Measurements from ENCODE around the gene TRAPPC5.

The TRAPPC5 gene

DNA sequence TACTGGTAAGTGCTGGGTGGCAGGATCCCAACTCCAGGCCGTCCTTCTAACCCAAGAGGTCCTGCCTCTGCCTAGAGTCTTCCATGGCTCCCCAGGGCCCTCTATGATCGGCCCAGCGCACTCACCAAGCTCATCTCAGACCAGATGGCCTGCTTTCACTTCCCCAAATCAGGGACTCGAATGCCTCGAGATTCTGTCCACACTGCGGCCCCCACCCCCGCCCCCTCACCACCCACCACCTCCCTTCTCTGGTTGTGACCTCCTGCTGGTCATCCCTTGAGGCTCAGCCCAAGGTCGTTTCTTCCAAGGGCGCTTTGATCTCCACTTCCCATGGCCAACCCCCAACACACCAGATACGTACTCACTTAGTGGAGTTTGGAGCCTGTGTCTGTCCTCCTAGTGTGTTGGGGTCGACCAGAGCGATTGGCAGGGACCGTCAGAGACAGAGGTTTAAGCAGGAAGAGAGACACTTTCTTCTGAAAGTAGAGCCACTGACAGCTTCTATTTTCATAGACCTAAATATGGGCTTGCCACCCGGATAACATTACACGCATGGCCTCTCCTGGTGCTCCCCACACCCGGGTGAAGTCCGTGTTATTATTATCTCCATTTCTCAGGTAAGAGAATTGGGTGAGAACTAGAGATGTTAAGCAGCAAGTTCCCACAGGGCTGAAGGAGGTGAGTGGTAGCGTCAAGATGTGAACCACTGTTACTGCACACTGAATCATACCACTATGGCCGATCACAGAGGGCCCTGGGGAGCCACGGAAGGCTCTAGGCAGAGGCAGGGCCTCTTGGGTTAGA is 21.2 kb downstream of the TRAPPC5 start, which contains the start of gene FCER2:
Gene FCER2, minus strand, starts transcription at position 478 of the 804 bp plus-strand sequence. CDS start 2,371 bp downstream, outside the sequence.
- no peak for DNase-seq

DNA sequence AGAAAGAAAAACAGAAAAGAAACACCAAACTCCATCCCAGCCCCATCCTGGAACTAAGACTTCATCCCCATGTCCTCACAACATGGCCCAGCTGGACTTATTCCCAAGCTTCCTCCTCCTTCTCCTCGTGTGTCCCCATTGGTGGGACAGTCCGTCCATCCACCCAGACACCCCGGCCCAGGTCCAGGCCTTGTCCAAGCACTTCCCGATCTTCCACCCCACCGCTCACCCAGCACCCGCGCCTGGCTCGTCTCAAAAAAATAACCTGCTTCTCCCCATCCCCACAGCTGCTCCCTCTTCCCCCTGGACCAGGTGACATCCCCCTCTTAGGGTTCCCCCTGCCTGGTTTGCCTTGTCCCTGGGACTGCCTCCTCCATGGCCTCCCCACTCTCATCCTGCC is 22.7 kb downstream of the TRAPPC5 start:
- DNase-seq, result no peak

DNA sequence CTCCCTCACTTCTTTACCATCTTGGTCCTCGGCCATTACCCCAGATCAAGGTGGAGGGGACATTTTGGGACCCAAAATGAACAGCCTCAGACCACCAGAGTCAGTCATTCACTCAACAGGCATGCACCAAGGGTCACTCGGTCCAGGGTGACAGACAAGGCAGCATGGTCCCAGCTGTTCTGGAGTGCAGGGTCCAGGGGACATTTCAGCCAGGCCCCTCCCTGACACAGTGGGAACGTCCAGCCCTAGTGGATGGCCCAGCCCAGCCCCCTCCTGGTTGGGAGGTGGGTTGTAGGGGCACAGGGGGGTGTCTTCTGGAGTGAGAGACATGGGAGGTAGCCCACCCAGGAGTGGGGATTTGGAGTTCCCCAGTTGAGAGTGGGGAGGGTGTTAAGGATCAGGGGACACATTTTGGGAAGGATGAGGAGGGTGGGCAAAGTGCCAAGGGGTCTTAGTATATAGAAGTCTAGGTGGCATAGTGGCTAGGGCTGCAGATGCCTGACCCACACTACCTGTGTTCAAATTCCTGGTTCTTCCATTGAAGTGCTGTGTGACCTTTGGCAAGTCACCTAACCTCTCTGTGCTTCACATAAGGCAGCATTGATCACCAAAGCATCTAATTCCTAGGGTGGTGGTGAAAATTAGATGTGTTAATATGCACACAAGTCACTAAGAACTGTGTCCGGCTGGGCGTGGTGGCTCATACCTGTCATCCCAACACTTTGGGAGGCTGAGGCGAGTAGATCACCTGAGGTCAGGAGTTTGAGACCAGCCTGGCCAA is 23.8 kb downstream of the TRAPPC5 start:
- no peak for DNase-seq

DNA sequence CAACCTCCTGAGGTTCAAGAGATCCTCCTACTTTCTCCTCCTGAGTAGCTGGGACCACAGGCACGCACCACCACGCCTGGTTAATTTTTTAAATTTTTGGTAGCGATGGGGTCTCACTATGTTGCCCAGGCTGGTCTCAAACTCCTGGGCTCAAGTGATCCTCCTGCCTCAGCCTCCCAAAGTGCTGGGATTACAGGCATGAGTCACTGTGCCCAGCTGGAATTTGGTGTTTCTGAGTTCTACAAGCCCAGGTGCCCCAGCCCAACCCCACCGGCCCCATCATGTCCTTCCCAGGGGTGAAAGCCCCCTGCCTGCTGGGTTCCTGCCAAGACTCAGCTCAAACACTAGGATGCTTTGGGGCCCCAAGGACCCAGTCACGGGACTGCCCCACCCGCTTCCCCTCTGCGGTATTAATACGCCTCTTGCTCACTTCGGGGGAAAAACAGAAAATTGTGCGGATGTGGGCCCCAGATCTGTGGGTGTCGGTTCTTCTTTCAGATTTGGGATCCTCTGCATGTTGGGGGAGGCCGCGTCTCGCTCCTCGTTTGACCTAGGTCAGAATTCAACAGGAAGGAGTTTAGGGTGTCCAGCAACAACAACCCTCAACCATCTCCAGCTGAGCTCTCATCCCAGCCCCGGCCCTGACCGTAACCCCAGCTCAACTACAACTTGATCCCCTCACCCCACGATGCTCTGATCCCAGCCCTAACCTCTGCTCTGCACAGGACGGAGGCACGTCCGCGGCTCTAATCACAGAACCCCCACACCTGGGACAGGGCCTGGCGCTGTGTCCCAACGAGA is 25.0 kb downstream of the TRAPPC5 start:
- DNase-seq, result no peak

DNA sequence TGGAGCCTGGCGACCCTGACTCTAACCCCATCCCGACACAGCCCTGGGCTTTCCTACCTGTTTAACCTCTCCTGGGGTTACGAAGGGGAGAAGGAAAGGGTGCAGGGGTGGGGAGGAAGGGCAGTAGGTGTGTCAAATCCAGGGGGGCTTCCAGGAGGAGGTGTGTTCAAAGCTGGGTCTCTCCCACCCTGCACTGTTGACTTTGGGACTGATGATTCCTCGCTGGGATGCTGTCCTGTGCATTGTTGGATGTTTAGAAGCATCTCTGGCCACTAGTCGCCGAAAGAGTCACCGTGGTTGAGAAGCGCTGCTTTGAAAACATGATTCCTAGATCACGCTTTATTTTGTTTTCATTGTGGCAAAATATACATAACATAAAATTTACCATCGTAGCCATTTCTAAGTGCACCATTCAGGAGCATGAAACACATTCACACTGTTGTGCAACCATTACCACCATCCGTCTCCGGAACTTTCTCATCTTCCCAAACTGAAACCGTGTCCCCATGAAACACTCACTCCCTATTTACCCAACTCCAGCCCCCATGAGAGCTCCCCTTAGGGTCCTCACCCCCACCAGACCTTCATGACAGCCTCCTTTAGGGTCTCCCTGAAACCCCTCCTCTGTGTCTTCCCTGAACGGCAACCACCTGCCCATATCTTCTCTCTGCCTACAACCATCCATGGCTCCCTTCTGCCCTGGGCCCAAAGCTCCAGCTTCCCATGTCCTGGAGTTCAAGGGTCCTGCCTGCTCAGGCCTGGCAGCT is 25.7 kb downstream of the TRAPPC5 start:
- no peak for DNase-seq

DNA sequence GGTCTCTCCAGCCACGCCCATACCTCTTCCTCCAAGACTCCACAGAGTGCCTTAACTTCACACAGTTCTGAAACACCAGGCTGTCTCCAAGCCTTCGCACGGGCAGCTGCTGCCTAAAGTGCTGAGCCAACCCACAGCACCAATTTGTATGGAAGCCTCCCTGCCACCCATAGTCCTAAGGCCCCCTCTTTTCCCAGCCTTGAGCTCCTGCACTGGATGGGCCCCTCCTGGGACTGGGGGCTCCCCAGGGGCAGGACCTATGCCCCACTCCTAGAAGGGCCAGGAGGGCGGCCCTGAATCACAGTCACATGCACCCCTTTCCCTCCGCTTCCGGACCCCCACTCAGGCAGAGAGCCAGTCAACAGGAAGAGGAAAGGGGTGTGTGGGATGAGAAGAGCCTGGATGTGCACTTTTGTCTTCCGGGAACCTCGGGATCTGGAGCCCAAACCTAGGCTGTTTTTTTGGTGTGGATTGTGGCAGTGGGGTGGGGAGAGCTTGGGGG is 26.4 kb downstream of the TRAPPC5 start:
- no peak for DNase-seq

DNA sequence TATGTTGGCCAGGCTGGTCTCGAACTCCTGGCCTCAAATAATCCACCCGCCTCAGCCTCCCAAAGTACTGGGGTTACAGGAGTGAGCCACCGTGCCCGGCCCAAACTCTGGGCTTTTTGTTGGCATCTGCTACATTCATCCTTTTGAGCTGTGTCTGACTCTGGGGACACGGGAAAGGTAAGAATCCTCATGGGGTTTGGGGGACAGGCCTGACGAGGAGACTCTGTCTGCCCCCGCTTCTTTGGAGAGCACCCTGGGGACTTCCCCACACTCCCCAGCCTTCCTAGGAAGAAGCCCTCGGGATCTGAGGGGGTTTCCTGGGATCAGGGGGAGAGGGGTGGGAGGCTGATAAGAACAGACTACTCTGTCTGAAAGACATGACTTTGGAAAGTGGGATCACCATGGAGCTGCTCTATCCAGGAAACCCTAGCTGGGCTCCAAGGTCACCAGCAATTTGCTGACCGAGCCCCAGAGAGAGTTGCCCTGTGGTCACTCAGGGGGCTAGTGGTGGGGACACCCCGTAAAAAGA is 29.4 kb downstream of the TRAPPC5 start:
- no peak for DNase-seq

DNA sequence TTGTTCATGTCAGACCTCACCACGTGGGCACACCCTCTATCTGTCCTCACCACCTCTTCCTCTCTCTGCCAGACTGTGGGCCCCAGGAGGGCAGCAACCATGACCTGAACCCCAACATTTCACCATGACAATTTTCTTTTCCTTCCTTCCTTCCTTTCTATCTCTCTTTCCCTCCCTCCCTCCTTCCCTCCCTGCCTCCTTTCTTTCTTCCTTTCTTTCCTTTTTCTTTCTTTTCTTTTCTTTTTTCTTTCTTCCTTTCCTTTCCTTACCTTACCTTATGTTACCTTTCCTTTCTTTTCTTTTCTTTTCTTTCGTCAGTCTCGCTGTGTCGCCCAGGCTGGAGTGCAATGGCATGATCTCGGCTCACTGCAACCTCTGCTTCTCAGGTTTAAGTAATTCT is 30.0 kb downstream of the TRAPPC5 start:
- DNase-seq, result no peak

DNA sequence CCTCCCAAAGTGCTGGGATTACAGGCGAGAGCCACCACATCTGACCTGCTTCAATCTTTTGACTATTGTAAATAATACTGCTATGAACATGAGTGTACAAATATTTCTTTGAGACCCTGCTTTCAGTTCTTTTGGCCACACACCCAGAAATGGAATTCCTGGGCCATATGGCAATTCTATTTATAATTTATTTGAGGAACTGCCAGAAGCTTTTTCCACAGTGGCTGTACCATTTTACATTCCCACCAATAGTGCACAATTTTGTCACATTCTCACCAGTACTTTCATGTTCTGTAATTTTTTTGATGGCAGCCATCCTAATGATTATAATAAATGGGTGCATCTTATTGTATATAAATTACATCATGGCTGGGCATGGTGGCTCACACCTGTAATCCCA is 35.0 kb downstream of the TRAPPC5 start:
- no peak for DNase-seq

DNA sequence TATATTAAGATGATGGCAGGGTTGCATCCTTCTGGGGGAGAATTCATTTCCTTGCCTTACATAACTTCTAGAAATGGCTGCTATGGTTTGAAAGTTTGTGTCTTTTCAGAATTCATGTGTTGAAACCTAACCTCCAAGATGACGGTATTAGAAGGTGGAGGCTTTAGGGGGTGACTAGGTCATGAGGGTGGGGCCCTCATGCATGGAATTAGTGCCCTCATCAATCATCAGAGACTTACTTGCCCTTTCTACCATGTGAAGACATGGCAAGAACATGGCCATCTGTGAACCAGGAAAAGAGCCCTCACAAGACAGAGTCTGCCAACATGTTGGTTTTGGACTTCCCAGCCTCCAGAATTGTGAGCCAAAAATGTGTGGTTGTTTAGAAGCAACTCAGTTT is 36.1 kb downstream of the TRAPPC5 start:
- DNase-seq, result no peak

DNA sequence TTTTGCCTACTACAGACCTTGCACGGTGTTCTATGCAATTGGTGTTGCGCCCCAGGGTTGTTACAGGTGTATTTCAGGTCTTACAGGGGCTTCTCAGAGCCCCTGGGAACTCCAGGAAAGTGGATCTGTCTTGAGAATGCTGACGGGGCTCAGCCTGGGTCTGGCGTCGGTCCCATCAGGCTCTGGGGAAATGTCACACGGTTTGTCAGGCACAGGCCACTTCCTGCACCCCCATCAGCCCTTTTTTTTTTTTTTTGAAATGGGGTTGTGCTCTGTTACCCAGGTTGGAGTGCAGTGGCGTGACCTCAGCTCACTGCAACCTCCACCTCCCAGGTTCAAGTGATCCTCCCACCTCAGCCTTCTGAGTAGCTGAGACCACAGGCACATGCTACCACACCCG is 38.0 kb downstream of the TRAPPC5 start:
- DNase-seq, result no peak

DNA sequence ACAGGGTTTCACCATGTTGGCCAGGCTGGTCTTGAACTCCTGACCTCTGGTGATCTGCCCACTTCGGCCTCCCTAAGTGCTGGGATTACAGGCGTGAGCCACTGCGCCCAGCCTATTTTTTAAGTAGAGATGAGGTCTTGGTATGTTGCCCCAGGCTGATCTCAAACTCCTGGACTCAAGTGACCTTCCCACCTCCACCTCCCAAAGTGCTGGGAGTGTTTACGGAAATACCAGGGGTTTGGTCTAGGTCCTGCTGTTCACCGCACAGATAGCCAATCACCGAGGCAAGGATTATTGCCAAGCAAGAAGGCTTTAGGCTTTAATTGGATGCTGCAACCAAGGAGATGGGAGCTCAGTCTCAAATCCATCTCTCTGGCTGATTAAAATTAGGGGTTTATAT is 39.7 kb downstream of the TRAPPC5 start:
- DNase-seq, result no peak

DNA sequence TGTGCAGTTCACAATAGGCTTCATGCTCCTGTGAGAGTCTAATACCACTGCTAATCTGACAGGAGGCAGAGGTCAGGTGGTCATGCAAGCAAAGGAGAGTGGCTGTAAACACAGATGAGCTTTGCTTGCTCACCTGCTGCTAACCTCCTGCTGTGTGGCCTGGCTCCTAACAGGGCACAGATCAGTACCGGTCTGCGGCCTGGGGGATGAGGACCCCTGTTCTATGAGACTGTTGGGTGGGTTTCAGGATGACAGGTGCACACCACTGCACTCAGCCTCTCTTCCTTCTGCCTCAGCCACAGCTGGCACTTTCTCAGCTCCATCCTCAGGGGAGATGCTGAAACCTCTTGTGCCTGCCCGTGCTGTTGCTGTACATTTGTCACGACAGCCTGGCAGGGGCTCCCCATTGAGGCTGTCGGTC is 41.6 kb downstream of the TRAPPC5 start:
- no peak for DNase-seq

DNA sequence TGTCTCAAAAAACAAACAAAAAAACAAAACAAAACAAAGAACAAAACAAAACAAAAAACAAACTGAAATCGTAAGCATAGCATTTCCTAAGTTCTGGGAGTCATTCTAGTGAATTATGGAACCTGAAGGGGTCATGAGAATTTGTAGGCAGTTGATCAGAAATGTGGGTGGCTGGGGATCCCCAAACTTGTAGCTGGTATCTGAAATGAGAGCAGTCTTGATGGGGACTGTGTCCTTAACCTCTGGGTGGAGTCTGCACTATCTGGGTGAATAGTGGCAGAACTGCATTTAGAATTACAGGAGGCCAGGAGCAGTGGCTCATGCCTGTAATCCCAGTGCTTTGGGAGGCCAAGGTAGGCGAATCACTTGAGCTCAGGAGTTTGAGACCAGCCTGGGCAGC is 45.2 kb downstream of the TRAPPC5 start:
- DNase-seq, result no peak

DNA sequence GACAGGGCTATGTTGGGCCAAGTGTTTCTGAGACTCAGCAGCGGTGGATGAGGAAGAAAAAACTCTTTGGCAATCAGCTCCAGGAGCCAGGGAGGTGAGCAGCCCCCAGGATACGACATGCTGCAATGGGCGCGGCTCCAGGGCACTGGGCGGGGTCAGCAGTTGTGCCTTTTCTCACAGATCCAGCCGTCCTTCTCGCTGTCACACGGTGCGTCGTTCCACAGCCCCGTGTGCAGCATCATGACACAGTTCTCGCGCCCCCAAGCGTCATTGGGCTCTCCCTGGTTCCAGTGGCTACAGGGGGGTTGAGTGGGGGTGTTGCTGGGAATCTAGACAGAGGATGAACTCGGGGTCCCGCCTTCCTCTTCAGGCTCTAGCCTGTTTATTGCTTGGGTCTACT is 48.6 kb downstream of the TRAPPC5 start:
- no peak for DNase-seq

DNA sequence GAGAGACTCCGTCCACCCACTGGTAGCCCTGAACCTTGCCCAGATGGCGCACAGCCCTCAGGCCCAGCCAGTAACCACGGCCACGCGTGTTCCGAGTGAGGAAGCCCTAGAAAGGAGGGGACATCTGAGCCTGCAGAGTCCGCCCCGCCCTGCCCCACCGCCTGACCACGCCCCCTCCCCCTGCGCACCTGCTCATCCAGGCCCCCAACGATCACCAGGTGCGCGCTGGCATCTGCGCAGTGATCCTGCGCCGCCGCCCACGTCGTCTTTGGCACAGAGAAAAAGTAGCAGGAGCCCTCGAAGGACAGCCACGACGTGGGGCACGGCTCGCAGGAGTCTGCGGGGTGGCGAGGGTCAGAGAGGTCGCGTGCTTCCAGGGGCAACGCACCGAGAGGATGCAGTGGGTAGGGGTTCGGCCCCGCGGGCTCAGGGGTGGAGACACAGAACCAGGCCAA is 49.2 kb downstream of the TRAPPC5 start:
- DNase-seq, result no peak

DNA sequence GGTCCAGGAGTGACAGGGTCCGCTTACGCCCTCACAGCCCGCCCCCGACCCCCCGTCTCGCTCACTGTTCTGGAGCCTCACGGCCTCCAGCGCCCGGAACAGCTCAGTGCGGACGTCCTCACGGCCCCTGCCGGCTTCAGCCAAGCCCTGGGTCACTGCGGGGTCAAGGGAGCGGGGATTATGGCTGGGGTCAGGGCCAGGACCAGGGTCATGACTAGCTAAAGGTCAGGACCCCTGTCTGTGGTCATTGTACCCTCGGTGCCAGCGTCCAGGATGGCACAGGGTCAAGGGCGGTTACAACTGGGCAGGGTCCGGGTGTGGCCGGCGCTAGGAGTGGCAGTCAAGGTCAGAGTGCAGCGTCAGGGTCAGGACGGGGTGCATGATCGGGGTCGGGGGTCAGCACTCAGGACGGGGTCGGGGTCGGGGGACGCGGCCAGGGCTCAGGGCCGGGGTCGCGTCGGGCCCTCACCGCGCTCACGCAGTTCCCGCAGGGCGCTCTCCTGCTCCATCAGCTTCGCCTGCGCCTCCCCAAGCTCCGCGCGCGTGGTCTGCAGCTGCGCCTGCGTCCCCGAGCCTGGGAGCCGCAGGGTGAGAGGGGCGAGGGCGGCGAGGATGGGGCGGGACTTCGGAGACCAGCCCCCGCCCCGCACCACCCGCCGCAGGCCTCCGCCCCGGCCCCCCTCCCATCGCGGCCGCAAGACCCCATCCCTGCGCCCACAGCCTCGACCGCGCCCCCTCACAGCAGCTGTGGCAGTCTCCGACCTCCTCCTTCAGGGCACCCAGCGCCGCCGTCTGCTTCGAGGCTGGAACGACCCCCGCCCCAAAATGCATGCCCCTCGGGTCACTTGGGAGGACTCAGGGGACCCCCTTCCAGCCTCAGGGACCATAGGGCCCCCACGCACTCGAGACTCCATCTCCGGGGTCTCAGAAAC is 49.9 kb downstream of the TRAPPC5 start:
- no peak for DNase-seq

DNA sequence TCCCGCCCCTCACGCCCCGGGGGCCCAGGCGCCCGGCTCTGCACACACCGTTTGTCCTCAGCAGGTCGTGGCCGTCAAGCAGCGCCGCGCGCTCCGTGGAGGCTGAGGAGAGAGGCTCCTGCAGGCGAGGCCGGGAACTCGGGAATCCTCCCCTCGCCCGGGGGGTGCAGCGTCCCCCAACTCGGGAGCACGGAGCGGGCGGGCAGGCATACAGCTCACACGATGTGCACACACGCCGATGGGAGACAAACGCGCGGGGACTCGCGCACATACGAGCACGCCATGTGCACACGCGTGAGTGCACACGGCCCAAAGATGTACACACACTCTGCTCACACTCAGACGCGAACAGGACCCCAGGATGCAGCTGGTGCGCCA is 50.6 kb downstream of the TRAPPC5 start:
- no peak for DNase-seq

DNA sequence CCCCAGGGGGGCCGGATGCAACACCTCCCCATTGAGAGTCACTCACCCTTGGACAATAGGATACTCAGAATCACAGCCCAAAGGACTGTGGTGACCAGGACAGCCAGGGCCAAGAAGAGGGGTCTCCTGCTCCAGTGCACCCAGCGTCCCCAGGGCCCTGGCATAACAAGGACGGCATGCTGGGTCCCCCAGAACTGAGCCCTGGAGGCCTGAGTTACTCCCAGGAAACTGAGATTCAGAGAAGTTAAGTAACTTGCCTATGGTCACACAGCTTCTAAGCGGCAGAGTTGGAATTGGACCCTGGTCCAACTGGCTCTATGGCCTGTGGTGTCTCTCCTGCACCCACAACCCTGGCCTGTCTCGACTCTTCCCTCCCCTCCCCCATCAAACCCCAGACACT is 51.0 kb downstream of the TRAPPC5 start:
- no peak for DNase-seq

DNA sequence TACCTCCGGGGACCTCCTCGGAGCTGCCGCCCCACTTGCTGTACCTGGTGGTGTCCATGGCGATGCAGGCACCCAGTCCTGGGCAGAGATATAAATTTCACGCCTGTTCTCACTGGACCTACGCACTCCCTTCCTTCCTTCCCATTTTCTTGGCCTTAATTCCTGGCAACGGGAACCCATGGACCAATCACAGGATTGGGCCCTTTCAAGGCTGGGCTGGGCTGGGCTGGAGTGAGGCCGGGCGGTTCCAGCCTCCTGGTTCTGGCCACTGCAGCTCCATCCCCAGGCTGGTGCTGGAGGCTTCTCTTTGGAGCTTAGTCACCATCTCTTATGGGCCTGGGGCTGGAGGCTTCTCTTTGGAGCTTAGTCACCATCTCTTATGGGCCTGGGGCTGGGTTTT is 51.4 kb downstream of the TRAPPC5 start, which contains the start of gene CLEC4G:
Gene CLEC4G, minus strand, starts transcription at position 66 of the 400 bp plus-strand sequence. Its CDS starts 8 bp downstream, at position 58.
- DNase-seq, result no peak

DNA sequence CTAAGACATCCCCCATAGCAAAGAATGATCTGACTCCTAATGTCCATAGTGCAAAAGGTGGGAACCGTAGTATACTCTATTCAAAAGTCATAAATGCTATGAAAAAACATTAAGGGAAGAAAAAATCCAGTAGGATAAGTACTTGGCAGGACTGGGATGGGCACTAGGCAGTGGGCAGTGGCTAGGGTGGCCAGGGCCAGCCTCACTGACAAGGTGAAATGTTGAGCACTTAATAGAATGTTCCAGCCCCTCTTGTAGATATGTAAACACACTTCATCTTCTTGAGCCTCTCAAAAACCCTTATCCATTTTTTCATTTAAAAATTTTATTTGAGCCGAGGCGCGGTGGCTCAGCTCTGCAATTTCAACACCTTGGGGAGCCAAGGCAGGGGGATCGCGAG is 52.7 kb downstream of the TRAPPC5 start:
- DNase-seq, result no peak

Measured in EL (cell line).